HG03575 (cell line): ENCODE data around the gene NELFCD.
"Not testable (repeated sequence)": the region's sequence is repeated elsewhere in the genome, so short reads cannot be mapped to it uniquely, and the experiment has no call there.

Source experiments
- ATAC-seq: cut with Tn5 transposase; IDR thresholded peaks from one replicate; pipeline ENCODE4 v1.9.1; 2021; ENCODE audit not compliant: unreplicated experiment, insufficient number of reproducible peaks, low FRiP score; ENCODE audit errors: extremely low read depth

NELFCD gene

DNA sequence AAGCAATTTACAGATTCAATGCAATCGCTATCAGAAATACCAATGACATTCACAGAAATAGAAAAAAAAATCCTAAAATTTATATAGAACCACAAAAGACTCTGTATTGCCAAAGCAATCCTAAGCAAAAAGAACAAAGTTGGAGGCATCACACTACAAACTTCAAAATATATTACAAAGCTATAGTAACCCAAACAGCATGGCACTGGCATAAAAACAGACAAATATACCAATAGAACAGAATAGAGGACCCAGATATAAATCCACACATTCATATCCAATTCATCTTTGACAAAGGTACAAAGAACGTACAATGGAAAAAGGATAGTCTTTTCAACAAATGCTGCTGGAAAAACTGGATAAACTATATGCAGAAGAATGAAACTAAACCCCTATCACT lies 11.6 kb upstream of the NELFCD start:
- no peak for ATAC-seq

DNA sequence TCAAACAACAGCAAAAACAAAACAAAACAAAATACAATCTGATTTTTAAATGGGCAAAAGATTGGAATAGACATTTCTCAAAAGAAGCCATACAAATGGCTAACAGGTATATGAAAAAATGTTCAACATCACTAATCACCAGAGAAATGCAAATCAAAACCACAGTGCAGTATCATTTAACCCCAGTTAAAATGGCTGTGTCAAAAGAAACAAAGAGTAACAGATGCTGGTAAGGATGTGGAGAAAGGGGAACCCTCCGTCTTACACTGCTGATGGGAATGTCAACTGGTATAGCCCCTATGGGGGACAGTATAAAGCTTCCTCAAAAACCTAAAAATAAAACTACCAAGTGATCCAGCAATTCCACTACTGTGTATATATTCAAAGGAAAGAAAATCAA lies 10.9 kb upstream of the NELFCD start:
- no peak for ATAC-seq

- no peak for ATAC-seq
These were observed 9.6 kb upstream of the NELFCD start for GRCh38 chr20:58971429-58971828.

- no peak for ATAC-seq
These were observed 7.9 kb upstream of the NELFCD start for GRCh38 chr20:58973179-58973578.

- ATAC-seq = no peak
These were observed 7.2 kb upstream of the NELFCD start for GRCh38 chr20:58973866-58974265.

- ATAC-seq = no peak
These were observed 5.7 kb upstream of the NELFCD start for GRCh38 chr20:58975353-58975752.

DNA sequence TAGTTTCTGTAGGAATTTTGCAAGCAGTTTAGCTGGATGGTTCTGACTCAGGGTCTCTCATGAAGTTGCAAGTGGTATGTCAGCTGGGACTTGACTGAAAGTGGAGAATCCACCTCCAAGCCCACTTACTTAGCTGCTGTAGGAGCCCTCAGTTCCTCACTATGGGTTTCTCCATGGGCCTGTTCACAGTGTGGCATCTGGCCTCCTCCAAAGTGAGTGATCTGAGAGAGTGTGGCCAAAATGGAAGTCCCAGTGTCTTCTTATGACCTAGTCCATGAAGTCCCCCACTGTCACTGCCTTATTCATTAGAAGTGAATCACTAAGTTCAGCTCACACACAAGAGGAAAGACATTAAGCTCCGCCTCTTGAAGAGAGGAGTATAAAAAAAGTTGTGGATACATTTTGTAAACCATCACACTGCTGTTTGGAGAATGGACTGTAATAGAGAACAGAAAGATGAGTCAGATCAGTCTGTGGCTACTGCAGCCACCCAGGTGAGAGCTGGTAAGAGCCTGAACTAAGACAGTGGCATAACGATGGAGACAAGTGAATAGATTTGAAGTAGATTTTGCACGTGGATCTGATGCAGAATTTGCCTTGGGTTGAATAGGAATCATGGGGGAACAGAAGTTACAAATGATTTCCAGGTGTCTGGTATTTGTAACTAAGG lies 4.9 kb upstream of the NELFCD start:
- no peak for ATAC-seq

- no peak for ATAC-seq
These were observed 2.5 kb upstream of the NELFCD start for GRCh38 chr20:58978351-58979190.

DNA sequence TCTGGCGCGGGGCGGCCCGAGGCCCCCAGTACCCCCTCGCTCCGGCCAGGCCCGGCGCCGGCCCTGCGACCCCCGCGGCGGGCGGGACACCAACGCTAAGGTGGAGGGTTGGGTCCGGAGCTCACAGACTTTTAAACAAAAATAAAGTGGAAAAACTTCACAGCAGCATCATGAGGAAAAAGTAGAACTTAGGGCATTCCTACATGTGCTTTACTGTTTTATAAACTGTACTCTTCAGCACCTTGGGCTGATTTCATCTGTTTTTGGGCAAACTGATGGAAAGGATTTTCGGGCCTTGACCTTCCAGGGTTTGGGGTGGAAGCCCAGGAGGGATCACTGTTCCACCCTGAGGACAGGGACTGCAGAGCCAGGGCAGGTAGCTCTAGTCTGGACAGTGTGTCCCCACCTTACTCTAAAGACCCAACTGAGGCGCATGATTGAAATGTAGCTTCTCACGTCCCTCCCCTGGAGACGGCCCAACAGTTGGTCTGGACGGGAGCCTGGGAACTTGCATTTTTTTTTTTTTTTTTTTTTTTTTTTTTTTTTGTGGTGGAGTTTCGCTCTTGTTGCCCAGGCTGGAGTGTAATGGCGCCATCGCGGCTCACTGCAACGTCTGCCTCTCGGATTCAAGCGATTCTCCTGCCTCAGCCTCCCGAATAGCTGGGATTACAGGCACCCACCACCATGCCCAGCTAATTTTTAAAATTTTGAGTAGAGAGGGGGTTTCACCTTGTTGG lies 740 bp downstream of the NELFCD start:
- no peak for ATAC-seq

DNA sequence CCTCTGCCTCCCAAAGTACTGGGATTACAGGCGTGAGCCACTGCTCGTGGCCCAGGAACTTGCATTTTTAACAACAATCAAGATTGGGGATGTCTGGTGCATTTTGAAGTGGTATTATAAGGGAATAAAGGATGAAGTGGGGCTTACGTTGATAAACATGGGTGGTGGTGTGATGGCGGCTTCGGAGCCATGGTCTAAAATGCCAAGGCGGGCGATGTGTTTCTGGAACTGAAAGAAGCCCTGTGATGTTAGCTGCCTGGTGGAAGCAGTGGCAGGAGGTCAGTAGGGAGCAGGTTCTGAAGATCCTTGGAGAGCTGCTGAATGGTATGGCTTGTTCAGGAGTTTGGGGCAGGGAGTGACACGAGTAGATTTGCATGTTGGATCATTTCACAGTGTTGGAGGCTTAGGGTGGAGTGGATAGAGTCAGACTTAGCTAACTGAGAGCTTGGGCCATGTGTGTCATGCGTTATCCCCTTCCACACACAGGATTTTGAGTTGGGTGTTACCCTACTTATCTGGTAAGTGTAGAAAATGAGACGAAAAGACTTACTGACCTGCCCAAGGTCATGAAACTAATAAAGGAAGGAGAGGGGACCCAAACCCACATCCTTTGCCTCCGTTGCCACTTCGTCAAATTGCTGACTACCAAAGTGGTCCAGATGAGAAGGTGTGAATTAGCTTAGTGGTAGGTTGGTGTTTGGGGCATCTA lies 1.5 kb downstream of the NELFCD start:
- ATAC-seq = no peak

- ATAC-seq = not testable (repeated sequence)
These were observed 2.0 kb downstream of the NELFCD start for GRCh38 chr20:58983115-58983468.

DNA sequence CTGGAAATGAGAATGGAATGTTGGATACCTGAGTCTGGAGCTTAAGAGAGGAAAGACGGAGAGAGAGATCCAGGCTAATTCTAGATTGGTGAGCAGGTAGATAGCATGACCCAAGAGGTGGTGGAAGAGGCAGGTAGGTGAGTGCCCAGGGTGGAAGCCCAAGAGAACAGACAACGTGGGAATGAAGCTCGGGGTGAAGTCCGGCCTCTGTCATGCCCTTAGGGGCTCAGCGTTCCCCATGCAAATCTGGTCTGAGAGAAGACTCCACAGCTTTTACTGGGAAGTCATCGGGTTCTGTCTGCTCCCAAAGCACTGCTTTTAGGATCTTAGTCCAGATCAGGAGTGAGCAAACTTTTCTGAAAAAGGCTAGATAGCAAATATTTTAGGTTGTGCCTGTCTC lies 3.6 kb downstream of the NELFCD start:
- ATAC-seq = no peak

GRCh38 chr20:58985656-58986055 lies 4.6 kb downstream of the NELFCD start:
- no peak for ATAC-seq

DNA sequence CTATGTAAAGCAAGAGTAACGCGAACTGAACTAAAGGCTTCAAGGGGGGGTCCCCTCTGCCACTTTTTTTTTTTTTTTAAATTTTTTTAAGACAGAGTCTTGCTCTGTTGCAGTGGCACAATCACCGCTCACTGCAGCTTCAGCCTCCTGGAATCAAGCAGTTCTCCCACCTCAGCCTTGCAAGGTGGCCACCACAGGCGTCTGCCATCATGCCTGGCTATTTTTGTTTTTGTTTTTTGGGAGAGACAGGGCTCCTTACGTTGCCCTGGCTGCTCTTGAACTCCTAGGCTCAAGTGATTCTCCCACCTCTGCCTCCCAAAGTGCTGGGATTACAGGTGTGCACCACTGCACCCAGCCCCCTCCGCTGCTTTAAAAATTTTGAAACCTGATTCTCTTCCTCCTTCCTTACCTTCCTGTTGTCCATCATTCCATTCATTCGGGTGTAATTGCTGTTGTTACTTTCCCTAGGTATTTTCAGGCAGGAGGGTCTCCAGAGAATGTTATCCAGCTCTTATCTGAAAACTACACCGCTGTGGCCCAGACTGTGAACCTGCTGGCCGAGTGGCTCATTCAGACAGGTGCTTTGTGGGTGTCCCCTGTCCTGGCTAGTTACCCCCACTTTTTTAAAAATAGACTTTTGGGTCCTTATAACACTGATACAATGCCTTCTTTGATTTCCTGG lies 5.4 kb downstream of the NELFCD start:
- ATAC-seq = no peak

DNA sequence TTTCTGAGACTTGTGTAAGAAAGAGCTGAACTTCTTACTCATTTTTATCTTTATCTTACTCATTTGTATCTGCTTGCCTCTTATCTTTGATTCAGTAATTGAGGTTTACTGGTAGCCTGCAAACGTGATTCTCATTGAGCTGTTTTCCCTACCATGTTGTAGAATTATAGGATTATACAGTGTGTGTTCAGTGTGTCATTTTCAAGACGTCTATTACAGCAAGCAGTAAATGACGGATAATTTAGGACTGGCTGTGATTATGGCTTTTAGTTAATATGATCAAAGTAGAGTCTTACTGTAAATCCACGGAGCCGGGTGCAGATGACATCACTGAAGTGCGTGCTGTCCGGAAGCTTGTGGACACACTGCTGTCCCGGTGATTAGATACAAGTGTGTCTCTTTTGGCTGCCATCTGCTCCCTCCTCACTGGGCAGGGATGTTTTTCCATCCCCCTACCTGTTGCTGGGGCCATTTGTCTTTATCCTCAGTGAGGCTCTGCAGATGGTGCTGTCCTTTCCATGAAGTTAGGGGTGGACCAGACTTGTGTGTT lies 6.0 kb downstream of the NELFCD start:
- ATAC-seq = no peak

DNA sequence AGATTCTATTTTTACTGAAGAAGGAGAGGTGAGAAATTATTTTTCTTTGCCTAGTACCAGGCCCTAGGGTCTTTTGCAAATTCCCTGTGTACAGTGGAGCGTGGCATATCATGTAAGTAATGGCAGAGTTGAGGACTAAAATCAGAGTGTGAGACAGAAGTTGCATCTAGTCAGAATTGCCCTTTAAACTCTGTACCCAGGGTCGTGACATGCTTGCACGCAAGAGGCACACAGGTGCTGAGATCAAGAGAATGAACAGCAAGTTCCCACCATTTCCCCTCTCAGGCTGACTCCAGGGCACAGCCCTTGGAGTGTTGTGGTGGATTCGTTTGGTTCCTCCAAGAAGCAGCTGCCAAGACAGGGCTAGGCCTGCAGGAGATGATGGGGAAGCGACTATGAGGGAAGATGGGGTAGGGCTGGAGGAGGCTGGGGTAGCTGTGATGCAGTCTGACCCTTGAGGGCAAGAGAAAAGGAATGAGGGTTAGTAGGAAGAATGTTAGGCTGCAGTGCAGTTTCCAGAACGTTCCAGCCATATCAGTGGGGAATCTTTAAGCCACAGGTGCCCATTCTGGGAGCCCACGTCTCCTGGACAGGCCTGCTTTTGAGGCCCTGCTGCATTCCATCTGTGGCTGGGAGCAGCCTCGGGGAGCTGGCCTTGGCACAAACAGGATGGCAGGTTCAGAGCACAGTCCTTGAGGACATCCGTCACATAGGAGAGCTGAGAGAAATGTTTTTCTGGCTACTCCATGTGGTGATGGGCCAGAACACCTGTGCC lies 6.9 kb downstream of the NELFCD start:
- no peak for ATAC-seq

GRCh38 chr20:58988565-58988882 lies 7.5 kb downstream of the NELFCD start:
- ATAC-seq = no peak

DNA sequence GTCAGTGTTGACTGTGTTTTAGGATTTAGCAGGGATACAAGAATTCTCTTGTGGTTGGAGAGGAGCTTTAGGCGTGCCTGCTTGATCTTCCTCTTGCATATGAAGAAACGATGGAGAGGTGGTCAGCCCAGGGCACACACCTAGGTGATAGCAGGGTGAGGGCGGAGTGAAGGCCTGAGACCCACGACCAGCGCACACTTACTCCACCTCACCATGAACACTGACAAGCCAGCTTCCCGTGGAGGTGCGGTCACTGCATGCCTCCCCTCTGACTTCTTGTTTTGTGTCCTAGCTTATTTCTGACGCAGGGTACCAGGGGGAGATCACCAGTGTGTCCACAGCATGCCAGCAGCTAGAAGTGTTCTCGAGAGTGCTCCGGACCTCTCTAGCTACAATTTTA lies 8.1 kb downstream of the NELFCD start:
- no peak for ATAC-seq
